Right lobe of liver (tissue), 4 donors: ENCODE data around the gene CCDC15.

Source experiments
- POLR2A ChIP-seq: fragments of 450-650 bp; IDR thresholded peaks from one replicate; pipeline ENCODE4 v1.6.1; 2017; ENCODE audit warnings: antibody characterized with exemption, mild to moderate bottlenecking
- TF ChIP-seq, protein P1 (sequence below), 4 donors: fragments of 200-600 bp in 3 of 4; fragments of 450-650 bp in 1 of 4; IDR thresholded peaks; one replicate each; pipeline versions ENCODE4 v1.5.1 to v1.8.0; 2016 to 2022; ENCODE audit warnings: antibody characterized with exemption in 4 of 4, mild to moderate bottlenecking in 2 of 4
- donor health status: DM: no; HTN: no; CAD: no.
- donor health status: DM: no; HTN: no; CAD: no.
- donor health status: DM: no; HTN: yes; CAD: no.

DNA sequence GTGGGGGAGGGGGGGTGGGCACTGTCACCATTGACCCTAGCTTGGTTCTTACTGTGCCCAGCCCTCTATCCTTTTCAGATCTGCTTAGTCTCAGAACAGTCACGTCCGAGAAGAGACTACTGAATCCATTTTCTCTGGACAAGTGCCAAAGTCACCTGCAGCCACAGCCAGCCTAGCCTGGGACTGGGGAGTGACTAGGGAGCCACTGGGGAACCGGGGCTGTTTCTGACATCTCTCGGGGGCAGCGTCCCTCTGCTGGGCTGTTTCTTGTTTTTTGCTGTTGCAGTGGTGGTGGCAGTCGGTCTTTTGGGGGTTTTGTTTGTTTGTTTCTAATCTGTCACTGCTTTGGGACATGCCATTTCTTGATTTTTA is 117.8 kb downstream of the CCDC15 start:
- TF ChIP-seq, protein P1, sequence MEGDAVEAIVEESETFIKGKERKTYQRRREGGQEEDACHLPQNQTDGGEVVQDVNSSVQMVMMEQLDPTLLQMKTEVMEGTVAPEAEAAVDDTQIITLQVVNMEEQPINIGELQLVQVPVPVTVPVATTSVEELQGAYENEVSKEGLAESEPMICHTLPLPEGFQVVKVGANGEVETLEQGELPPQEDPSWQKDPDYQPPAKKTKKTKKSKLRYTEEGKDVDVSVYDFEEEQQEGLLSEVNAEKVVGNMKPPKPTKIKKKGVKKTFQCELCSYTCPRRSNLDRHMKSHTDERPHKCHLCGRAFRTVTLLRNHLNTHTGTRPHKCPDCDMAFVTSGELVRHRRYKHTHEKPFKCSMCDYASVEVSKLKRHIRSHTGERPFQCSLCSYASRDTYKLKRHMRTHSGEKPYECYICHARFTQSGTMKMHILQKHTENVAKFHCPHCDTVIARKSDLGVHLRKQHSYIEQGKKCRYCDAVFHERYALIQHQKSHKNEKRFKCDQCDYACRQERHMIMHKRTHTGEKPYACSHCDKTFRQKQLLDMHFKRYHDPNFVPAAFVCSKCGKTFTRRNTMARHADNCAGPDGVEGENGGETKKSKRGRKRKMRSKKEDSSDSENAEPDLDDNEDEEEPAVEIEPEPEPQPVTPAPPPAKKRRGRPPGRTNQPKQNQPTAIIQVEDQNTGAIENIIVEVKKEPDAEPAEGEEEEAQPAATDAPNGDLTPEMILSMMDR (IDR thresholded peaks at IDR 0.05): no peak
- no peak for TF ChIP-seq POLR2A
